A673 (cell line): ENCODE measurements around the gene PBX1. TPM values are rescaled to one million over a fixed set of nuclear protein-coding genes. Genes with fewer than 3 reads are reported as not detected.
A peak's percentile ranks its signal among the peaks of the same experiment; 100 is the strongest.

Experiments
- BruUV-seq: library from RNA; stranded (reverse); fragments of 400-500 nt; replicated peaks from 2 replicates; lab custom pipeline; 2021; lab: Mats Ljungman, UMichigan
- CTCF ChIA-PET: fragments of 300-600 bp; sonication (Branson Sonifier 250); formaldehyde crosslinking; loops from one replicate; lab custom pipeline; 2022; ENCODE audit warnings: antibody characterized with exemption; lab: Charles Lee
- POLR2A ChIA-PET: fragments of 300-600 bp; sonication (Branson Sonifier 250); formaldehyde crosslinking; loops from one replicate; lab custom pipeline; 2022; ENCODE audit warnings: antibody characterized with exemption; ENCODE audit not compliant: low non-redundant PET; lab: Charles Lee
- DNase-seq: peaks from one replicate; pipeline ENCODE4 v3.0.0-alpha.2; 2015; ENCODE audit warnings: low spot score
- H3K27ac ChIP-seq: fragments of 200-600 bp; sonication (generic); 2 replicates; pipeline ENCODE4 v1.5.1; 2016; ENCODE audit warnings: mixed run types, low read depth, mild to moderate bottlenecking, mixed read lengths, antibody characterized with exemption, low read length; ENCODE audit not compliant: poor library complexity, severe bottlenecking
- H3K27me3 ChIP-seq: fragments of 200-600 bp; sonication (generic); replicated peaks from 2 replicates; pipeline ENCODE4 v1.6.1; 2017; ENCODE audit warnings: mixed run types, low read depth, mild to moderate bottlenecking, mixed read lengths, antibody characterized with exemption, low read length; ENCODE audit not compliant: insufficient read depth, poor library complexity
- H3K36me3 ChIP-seq: fragments of 200-600 bp; sonication (generic); 2 replicates; pipeline ENCODE4 v1.6.1; 2016; ENCODE audit warnings: mixed run types, mild to moderate bottlenecking, mixed read lengths, antibody characterized with exemption, low read length; ENCODE audit not compliant: insufficient read depth, poor library complexity, severe bottlenecking
- H3K4me1 ChIP-seq: fragments of 200-600 bp; sonication (generic); 2 replicates; pipeline ENCODE4 v1.6.1; 2017; ENCODE audit warnings: mixed run types, mild to moderate bottlenecking, mixed read lengths, antibody characterized with exemption, low read length; ENCODE audit not compliant: insufficient read depth, poor library complexity, severe bottlenecking
- H3K4me3 ChIP-seq: fragments of 200-600 bp; sonication (generic); 2 replicates; pipeline ENCODE4 v1.5.1; 2016; ENCODE audit warnings: low read depth, mixed run types, mild to moderate bottlenecking, mixed read lengths, low read length; ENCODE audit not compliant: poor library complexity, severe bottlenecking
- H3K9me3 ChIP-seq: fragments of 200-600 bp; sonication (generic); 2 replicates; pipeline ENCODE4 v1.6.1; 2016; ENCODE audit warnings: mixed run types, low read depth, mild to moderate bottlenecking, mixed read lengths, antibody characterized with exemption, low read length; ENCODE audit not compliant: poor library complexity, severe bottlenecking
- CTCF ChIP-seq: fragments of 300-800, 200-600 bp; sonication (generic); conservative IDR thresholded peaks from 2 replicates; pipeline ENCODE4 v1.5.1; 2017; ENCODE audit warnings: low read depth, mild to moderate bottlenecking, antibody characterized with exemption, low read length, moderate library complexity, mixed read lengths
- EZH2 ChIP-seq: fragments of 200-600 bp; sonication (generic); IDR thresholded peaks from 2 replicates; pipeline ENCODE4 v1.6.1; 2017; ENCODE audit warnings: borderline replicate concordance, low read depth, mild to moderate bottlenecking, mixed read lengths, antibody characterized with exemption, low read length; ENCODE audit not compliant: poor library complexity, severe bottlenecking
- intact Hi-C: fragments of 100-400 bp; cut with micrococcal nuclease; formaldehyde crosslinking; loops from one replicate; pipeline ENCODE4 v1.10.0; 2022; ENCODE audit not compliant: unreplicated experiment
- total RNA-seq: library from RNA; stranded (reverse); gene quantifications from 2 replicates; pipeline ENCODE4 v1.2.3, GENCODE V29; 2021

PBX1 gene
- total RNA-seq, 1 experiment from 2014 or later: 51.5 TPM

GRCh38 chr1:164801791-164802502 lies 243.0 kb downstream of the PBX1 start:
- POLR2A ChIA-PET: no interaction called here
- CTCF ChIA-PET: no interaction called here
- BruUV-seq: no TSS peak
- Histone ChIP-seq H3K27ac (no peak overlapping the region), H3K4me3 (no peak overlapping the region), H3K36me3 (no peaks in the 10 kb centered on the region), H3K4me1 (peaks cover 10% of the 10 kb centered on the region), H3K27me3 (no peaks in the 10 kb centered on the region), H3K9me3 (no peaks in the 10 kb centered on the region)
- intact Hi-C loops: no loop called here
- TF ChIP-seq EZH2: no peak
- TF ChIP-seq CTCF: no peak
- peak; percentile 63 for DNase-seq

GRCh38 chr1:164802529-164803282 lies 243.7 kb downstream of the PBX1 start:
- Histone ChIP-seq H3K27me3 (no peaks in the 10 kb centered on the region), H3K4me1 (peaks cover 10% of the 10 kb centered on the region), H3K36me3 (no peaks in the 10 kb centered on the region), H3K27ac (no peak overlapping the region), H3K9me3 (no peaks in the 10 kb centered on the region), H3K4me3 (no peak overlapping the region)
- BruUV-seq: no TSS peak
- CTCF ChIA-PET: no interaction called here
- intact Hi-C loops: no loop called here
- POLR2A ChIA-PET: no interaction called here
- DNase-seq: no peak
- TF ChIP-seq CTCF (no peak), EZH2 (no peak)

GRCh38 chr1:164803366-164803765 lies 244.4 kb downstream of the PBX1 start:
- intact Hi-C loops: no loop called here
- CTCF ChIA-PET: no interaction called here

More at GRCh38 chr1:164803366-164803765, 244.4 kb downstream of the PBX1 start:
- no peak for DNase-seq
- TF ChIP-seq EZH2: no peak
- TF ChIP-seq CTCF: no peak
- Histone ChIP-seq H3K27ac (no peak overlapping the region), H3K4me1 (peaks cover 10% of the 10 kb centered on the region), H3K9me3 (no peaks in the 10 kb centered on the region), H3K36me3 (no peaks in the 10 kb centered on the region), H3K27me3 (no peaks in the 10 kb centered on the region), H3K4me3 (no peak overlapping the region)
- POLR2A ChIA-PET: no interaction called here
- no TSS peak for BruUV-seq
